ENCODE results near the gene KCNIP1. TPM values are rescaled to one million over a fixed set of nuclear protein-coding genes. Genes with fewer than 3 reads are reported as not detected.

KCNIP1 gene
- total RNA-seq, 1 donor from 2014 or later = 0.45 TPM

GRCh38 chr5:170736966-170737365 lies 233.1 kb downstream of the KCNIP1 start:
- peaks cover 21% of the 10 kb centered on the region for H3K27me3 Mint-ChIP-seq (ENCODE audit: low read depth, unreplicated experiment)
- Histone ChIP-seq H3K27me3 (ENCODE audit: insufficient read depth, low read length) (no peaks in the 10 kb centered on the region), H3K4me3 (ENCODE audit: insufficient read depth, low read depth, low read length) (no peak overlapping the region), H3K9me3 (ENCODE audit: insufficient read depth, low read depth, low read length) (peaks cover 5% of the 10 kb centered on the region), H3K36me3 (ENCODE audit: insufficient read depth, low read length) (no peaks in the 10 kb centered on the region), H3K27ac (ENCODE audit: low read depth, low read length) (no peak overlapping the region), H4K20me1 (ENCODE audit: insufficient read depth, low read length) (no peaks in the 10 kb centered on the region), H3K4me2 (ENCODE audit: low read length) (no peak overlapping the region), H3K9ac (ENCODE audit: low read length) (no peak overlapping the region), H2AFZ (ENCODE audit: low read depth, low read length) (no peak overlapping the region), H3K4me1 (ENCODE audit: insufficient read depth, low read length) (no peaks in the 10 kb centered on the region), H3K79me2 (ENCODE audit: insufficient read depth, low read length) (no peaks in the 10 kb centered on the region)
- DNase-seq (ENCODE audit: low read depth) (no peak), FAIRE-seq (no peak)
- H3K4me3 Mint-ChIP-seq (ENCODE audit: unreplicated experiment) = no peak overlapping the region
- H3K4me1 Mint-ChIP-seq (ENCODE audit: low read depth, unreplicated experiment) = no peaks in the 10 kb centered on the region
- no peak overlapping the region for H3K27ac Mint-ChIP-seq (ENCODE audit: unreplicated experiment)
- peaks cover 20% of the 10 kb centered on the region for H3K9me3 Mint-ChIP-seq (ENCODE audit: unreplicated experiment)
- TF ChIP-seq EZH2 (IDR thresholded peaks at IDR 0.05; ENCODE audit: insufficient read depth, low read length) = no peak
- no peaks in the 10 kb centered on the region for H3K36me3 Mint-ChIP-seq (ENCODE audit: low read depth, unreplicated experiment)

- no peaks in the 10 kb centered on the region for H3K4me1 ChIP-seq (ENCODE audit: insufficient read depth, low read length)
- no peaks in the 10 kb centered on the region for H4K20me1 ChIP-seq (ENCODE audit: insufficient read depth, low read length)
- no peaks in the 10 kb centered on the region for H3K36me3 ChIP-seq (ENCODE audit: insufficient read depth, low read length)
- Mint-ChIP-seq H3K9me3 (ENCODE audit: unreplicated experiment) (peaks cover 19% of the 10 kb centered on the region), H3K36me3 (ENCODE audit: low read depth, unreplicated experiment) (no peaks in the 10 kb centered on the region), H3K4me1 (ENCODE audit: low read depth, unreplicated experiment) (no peaks in the 10 kb centered on the region), H3K27ac (ENCODE audit: unreplicated experiment) (no peak overlapping the region), H3K27me3 (ENCODE audit: low read depth, unreplicated experiment) (peaks cover 22% of the 10 kb centered on the region), H3K4me3 (ENCODE audit: unreplicated experiment) (no peak overlapping the region)
- no peak for DNase-seq (ENCODE audit: low read depth)
- H3K4me2 ChIP-seq (ENCODE audit: low read length) = no peak overlapping the region
- H3K9ac ChIP-seq (ENCODE audit: low read length) = no peak overlapping the region
- no peak for FAIRE-seq
- H3K27me3 ChIP-seq (ENCODE audit: insufficient read depth, low read length) = no peaks in the 10 kb centered on the region
- no peaks in the 10 kb centered on the region for H3K79me2 ChIP-seq (ENCODE audit: insufficient read depth, low read length)
- H3K27ac ChIP-seq (ENCODE audit: low read depth, low read length) = no peak overlapping the region
- H3K9me3 ChIP-seq (ENCODE audit: insufficient read depth, low read depth, low read length) = peaks cover 5% of the 10 kb centered on the region
- no peak overlapping the region for H3K4me3 ChIP-seq (ENCODE audit: insufficient read depth, low read depth, low read length)
- TF ChIP-seq, protein P1, sequence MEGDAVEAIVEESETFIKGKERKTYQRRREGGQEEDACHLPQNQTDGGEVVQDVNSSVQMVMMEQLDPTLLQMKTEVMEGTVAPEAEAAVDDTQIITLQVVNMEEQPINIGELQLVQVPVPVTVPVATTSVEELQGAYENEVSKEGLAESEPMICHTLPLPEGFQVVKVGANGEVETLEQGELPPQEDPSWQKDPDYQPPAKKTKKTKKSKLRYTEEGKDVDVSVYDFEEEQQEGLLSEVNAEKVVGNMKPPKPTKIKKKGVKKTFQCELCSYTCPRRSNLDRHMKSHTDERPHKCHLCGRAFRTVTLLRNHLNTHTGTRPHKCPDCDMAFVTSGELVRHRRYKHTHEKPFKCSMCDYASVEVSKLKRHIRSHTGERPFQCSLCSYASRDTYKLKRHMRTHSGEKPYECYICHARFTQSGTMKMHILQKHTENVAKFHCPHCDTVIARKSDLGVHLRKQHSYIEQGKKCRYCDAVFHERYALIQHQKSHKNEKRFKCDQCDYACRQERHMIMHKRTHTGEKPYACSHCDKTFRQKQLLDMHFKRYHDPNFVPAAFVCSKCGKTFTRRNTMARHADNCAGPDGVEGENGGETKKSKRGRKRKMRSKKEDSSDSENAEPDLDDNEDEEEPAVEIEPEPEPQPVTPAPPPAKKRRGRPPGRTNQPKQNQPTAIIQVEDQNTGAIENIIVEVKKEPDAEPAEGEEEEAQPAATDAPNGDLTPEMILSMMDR (IDR thresholded peaks at IDR 0.05; ENCODE audit: insufficient read depth, low read depth, low read length) = no peak
- TF ChIP-seq EZH2 (IDR thresholded peaks at IDR 0.05; ENCODE audit: insufficient read depth, low read length) = no peak
- no peak overlapping the region for H2AFZ ChIP-seq (ENCODE audit: low read depth, low read length)
These were observed 233.8 kb downstream of the KCNIP1 start for GRCh38 chr5:170737591-170737990.

GRCh38 chr5:170738840-170739239 lies 235.0 kb downstream of the KCNIP1 start:
- TF ChIP-seq, protein P1 (IDR thresholded peaks at IDR 0.05; ENCODE audit: insufficient read depth, low read depth, low read length) = no peak
- TF ChIP-seq EZH2 (IDR thresholded peaks at IDR 0.05; ENCODE audit: insufficient read depth, low read length) = no peak
- FAIRE-seq (no peak), DNase-seq (ENCODE audit: low read depth) (no peak)
- H3K4me1 Mint-ChIP-seq (ENCODE audit: low read depth, unreplicated experiment) = no peaks in the 10 kb centered on the region
- no peaks in the 10 kb centered on the region for H3K36me3 ChIP-seq (ENCODE audit: insufficient read depth, low read length)
- no peak overlapping the region for H3K27ac ChIP-seq (ENCODE audit: low read depth, low read length)
- no peak overlapping the region for H3K27ac Mint-ChIP-seq (ENCODE audit: unreplicated experiment)
- no peak overlapping the region for H3K4me3 ChIP-seq (ENCODE audit: insufficient read depth, low read depth, low read length)
- H2AFZ ChIP-seq (ENCODE audit: low read depth, low read length) = no peak overlapping the region
- no peak overlapping the region for H3K4me2 ChIP-seq (ENCODE audit: low read length)
- H3K4me1 ChIP-seq (ENCODE audit: insufficient read depth, low read length) = no peaks in the 10 kb centered on the region
- no peak overlapping the region for H3K9ac ChIP-seq (ENCODE audit: low read length)
- peaks cover 5% of the 10 kb centered on the region for H3K9me3 ChIP-seq (ENCODE audit: insufficient read depth, low read depth, low read length)
- no peaks in the 10 kb centered on the region for H4K20me1 ChIP-seq (ENCODE audit: insufficient read depth, low read length)
- peaks cover 22% of the 10 kb centered on the region for H3K27me3 Mint-ChIP-seq (ENCODE audit: low read depth, unreplicated experiment)
- no peaks in the 10 kb centered on the region for H3K79me2 ChIP-seq (ENCODE audit: insufficient read depth, low read length)
- no peak overlapping the region for H3K4me3 Mint-ChIP-seq (ENCODE audit: unreplicated experiment)
- H3K36me3 Mint-ChIP-seq (ENCODE audit: low read depth, unreplicated experiment) = no peaks in the 10 kb centered on the region
- H3K9me3 Mint-ChIP-seq (ENCODE audit: unreplicated experiment) = peaks cover 17% of the 10 kb centered on the region
- no peaks in the 10 kb centered on the region for H3K27me3 ChIP-seq (ENCODE audit: insufficient read depth, low read length)
